Right cardiac atrium (tissue), 5 donors: ENCODE measurements around the gene B4GALNT3. TPM values are rescaled to one million over a fixed set of nuclear protein-coding genes. Genes with fewer than 3 reads are reported as not detected.

Experiments used
- ATAC-seq, 2 donors: fragments of 200-7000 bp; cut with Tn5 transposase; one replicate each; pipeline versions ENCODE4 v1.8.0 to v1.9.1; 2020; ENCODE audit warnings: moderate library complexity in 2 of 2, mild to moderate bottlenecking in 1 of 2
- DNase-seq, 3 donors: peaks; one replicate each; pipeline ENCODE4 v3.0.0-alpha.2; 2020
- H3K27ac ChIP-seq: one replicate; pipeline ENCODE4 v1.5.1; 2013; ENCODE audit warnings: mild to moderate bottlenecking, low read length, control low read depth, moderate library complexity
- H3K27me3 ChIP-seq: one replicate; pipeline ENCODE4 v1.6.1; 2013; ENCODE audit not compliant: control insufficient read depth, insufficient read depth
- H3K4me1 ChIP-seq: one replicate; pipeline ENCODE4 v1.6.1; 2013; ENCODE audit warnings: low read length; ENCODE audit not compliant: control insufficient read depth, insufficient read depth
- H3K4me3 ChIP-seq: one replicate; pipeline ENCODE4 v1.5.1; 2013; ENCODE audit warnings: low read length, control low read depth
- H3K9me3 ChIP-seq: one replicate; pipeline ENCODE4 v1.6.1; 2013; ENCODE audit warnings: low read length; ENCODE audit not compliant: control insufficient read depth
- WGBS: extraction: QIAGEN DNeasy Blood & Tissue Kit; methylation state at CpG from one replicate; pipeline ENCODE4 v1.1.7; 2013; 5-methylcytosine and 5-hydroxymethylcytosine counted together
- intact Hi-C, 4 donors: fragments of 100-400 bp; cut with DNase I; formaldehyde crosslinking; loops; one replicate each; pipeline versions ENCODE4 v1.11.0 to v1.14.0; 2022 to 2023
- polyA plus RNA-seq: library from polyadenylated mRNA; stranded (reverse); fragments of 200-250 nt; gene quantifications from one replicate; pipeline ENCODE4 v1.2.3, GENCODE V29; 2013
- total RNA-seq, 4 donors: library from RNA; stranded (reverse); fragmentation: NEBNext Ultra II Directional; extraction: Animal tissue kit (Norgen Biotek cat#: 25700); gene quantifications; one replicate each; pipeline ENCODE4 v1.2.1, GENCODE V29; 2021
- donor health status: healthy with polysubstance abuse.
- donor health status: DM: no; HTN: yes; CAD: no.
- donor health status: DM: no; HTN: no; CAD: no.
- donor health status: DM: no; HTN: yes; CAD: no; lungs with severe emphysema.
- donor health status: DM: yes; HTN: yes; CAD: no.

B4GALNT3 gene
- total and polyA plus RNA-seq, 5 donors = 22.7 to 50.2 (median 35.6) TPM

GRCh38 chr12:495466-495865 is 35.7 kb downstream of the B4GALNT3 start:
- Histone ChIP-seq H3K4me1 (peaks cover 3% of the 10 kb centered on the region), H3K9me3 (no peaks in the 10 kb centered on the region), H3K27me3 (no peaks in the 10 kb centered on the region), H3K27ac (no peak overlapping the region), H3K4me3 (no peak overlapping the region)
- ATAC-seq (no peak), DNase-seq (no peak)
- intact Hi-C loops = no loop called here
- WGBS = 84% methylated on average over 3 of the region's 3 CpGs

GRCh38 chr12:496736-497135 is 37.0 kb downstream of the B4GALNT3 start:
- 85% methylated on average over 11 of the region's 11 CpGs for WGBS
- intact Hi-C loops = no loop called here
- Histone ChIP-seq H3K27ac (no peak overlapping the region), H3K27me3 (no peaks in the 10 kb centered on the region), H3K4me3 (no peak overlapping the region), H3K4me1 (peaks cover 3% of the 10 kb centered on the region), H3K9me3 (no peaks in the 10 kb centered on the region)
- ATAC-seq (no peak), DNase-seq (no peak)

GRCh38 chr12:497501-498160 is 37.9 kb downstream of the B4GALNT3 start:
- H3K4me1 ChIP-seq = peaks cover 3% of the 10 kb centered on the region
- no peaks in the 10 kb centered on the region for H3K27me3 ChIP-seq
- no peak overlapping the region for H3K4me3 ChIP-seq
- no peak for DNase-seq
- WGBS = 84% methylated on average over 9 of the region's 9 CpGs
- no peak for ATAC-seq
- intact Hi-C loops = no loop called here
- no peak overlapping the region for H3K27ac ChIP-seq
- no peaks in the 10 kb centered on the region for H3K9me3 ChIP-seq

- no peaks in the 10 kb centered on the region for H3K27me3 ChIP-seq
- DNase-seq (peak; percentile 48 to 81 (median 79)), ATAC-seq (peak; percentile 69 to 78)
- peaks cover 4% of the 10 kb centered on the region for H3K4me1 ChIP-seq
- H3K27ac ChIP-seq = no peak overlapping the region
- intact Hi-C loops = loop anchor here in 1 of 4 donors (5.0 kb wide), 1 partner anchor 48 kb away; no protein-coding TSS in a partner anchor
- H3K4me3 ChIP-seq = no peak overlapping the region
- no peaks in the 10 kb centered on the region for H3K9me3 ChIP-seq
- WGBS = 53% methylated on average over 8 of the region's 8 CpGs
Measured at GRCh38 chr12:499837-500458, 40.2 kb downstream of the B4GALNT3 start.

GRCh38 chr12:501722-502447 is 42.1 kb downstream of the B4GALNT3 start:
- H3K4me3 ChIP-seq = no peak overlapping the region
- H3K9me3 ChIP-seq = no peaks in the 10 kb centered on the region
- no peak overlapping the region for H3K27ac ChIP-seq
- no peaks in the 10 kb centered on the region for H3K27me3 ChIP-seq
- intact Hi-C loops = loop anchor here in 1 of 4 donors (5.0 kb wide), 1 partner anchor 50 kb away; no protein-coding TSS in a partner anchor
- H3K4me1 ChIP-seq = peaks cover 4% of the 10 kb centered on the region
- ATAC-seq = no peak
- WGBS = 73% methylated on average over 14 of the region's 14 CpGs
- no peak for DNase-seq

GRCh38 chr12:503111-503761 is 43.5 kb downstream of the B4GALNT3 start:
- Histone ChIP-seq H3K4me3 (no peak overlapping the region), H3K27ac (peak overlapping the region; percentile 36), H3K27me3 (no peaks in the 10 kb centered on the region), H3K9me3 (no peaks in the 10 kb centered on the region), H3K4me1 (peaks cover 4% of the 10 kb centered on the region)
- intact Hi-C loops = loop anchor here in 1 of 4 donors (5.0 kb wide), 1 partner anchor 51 kb away; no protein-coding TSS in a partner anchor
- peak; percentile 34 to 52 for ATAC-seq
- no peak for DNase-seq
- WGBS = 32% methylated on average over 7 of the region's 7 CpGs

GRCh38 chr12:505221-505620 is 45.5 kb downstream of the B4GALNT3 start:
- Histone ChIP-seq H3K4me3 (no peak overlapping the region), H3K9me3 (no peaks in the 10 kb centered on the region), H3K4me1 (peaks cover 10% of the 10 kb centered on the region), H3K27me3 (no peaks in the 10 kb centered on the region), H3K27ac (no peak overlapping the region)
- 85% methylated on average over 4 of the region's 4 CpGs for WGBS
- intact Hi-C loops = no loop called here
- ATAC-seq (no peak), DNase-seq (no peak)

GRCh38 chr12:507391-507796 is 47.7 kb downstream of the B4GALNT3 start:
- Histone ChIP-seq H3K4me3 (no peak overlapping the region), H3K4me1 (peaks cover 11% of the 10 kb centered on the region), H3K27ac (no peak overlapping the region), H3K9me3 (no peaks in the 10 kb centered on the region), H3K27me3 (no peaks in the 10 kb centered on the region)
- no peak for ATAC-seq
- no peak for DNase-seq
- intact Hi-C loops = no loop called here
- WGBS = 70% methylated on average over 9 of the region's 9 CpGs

- H3K4me1 ChIP-seq = peaks cover 7% of the 10 kb centered on the region
- no peaks in the 10 kb centered on the region for H3K9me3 ChIP-seq
- ATAC-seq = no peak
- 58% methylated on average over 2 of the region's 2 CpGs for WGBS
- no peak for DNase-seq
- intact Hi-C loops = no loop called here
- H3K27me3 ChIP-seq = no peaks in the 10 kb centered on the region
- no peak overlapping the region for H3K4me3 ChIP-seq
- no peak overlapping the region for H3K27ac ChIP-seq
Measured at GRCh38 chr12:508145-508544, 48.4 kb downstream of the B4GALNT3 start.

GRCh38 chr12:508795-509194 is 49.1 kb downstream of the B4GALNT3 start:
- no peak for DNase-seq
- peak; percentile 22 to 32 for ATAC-seq
- no peaks in the 10 kb centered on the region for H3K27me3 ChIP-seq
- WGBS = 73% methylated on average over 5 of the region's 5 CpGs
- intact Hi-C loops = no loop called here
- H3K9me3 ChIP-seq = no peaks in the 10 kb centered on the region
- H3K4me1 ChIP-seq = peaks cover 7% of the 10 kb centered on the region
- H3K27ac ChIP-seq = no peak overlapping the region
- no peak overlapping the region for H3K4me3 ChIP-seq

- Histone ChIP-seq H3K4me3 (no peak overlapping the region), H3K27ac (peak overlapping the region; percentile 74), H3K9me3 (no peaks in the 10 kb centered on the region), H3K27me3 (no peaks in the 10 kb centered on the region), H3K4me1 (peaks cover 7% of the 10 kb centered on the region)
- ATAC-seq (peak; percentile 87 to 88), DNase-seq (no peak)
- 17% methylated on average over 5 of the region's 5 CpGs for WGBS
- intact Hi-C loops = no loop called here
Measured at GRCh38 chr12:509500-509899, 49.8 kb downstream of the B4GALNT3 start.
